ENCODE data around the gene B3GNT5.

B3GNT5 gene

GRCh38 chr3:183210862-183211341, 42.2 kb upstream of the B3GNT5 start:
- H3K36me3 Mint-ChIP-seq (ENCODE audit: low read depth) = no peaks in the 10 kb centered on the region
- no peaks in the 10 kb centered on the region for H3K9me3 Mint-ChIP-seq
- H3K4me1 Mint-ChIP-seq = peaks cover 23% of the 10 kb centered on the region
- no peak for TF ChIP-seq CTCF (IDR thresholded peaks at IDR 0.05)
- no peak overlapping the region for H3K27ac Mint-ChIP-seq
- DNase-seq = no peak
- H3K27me3 Mint-ChIP-seq (ENCODE audit: low read depth, poor library complexity) = peaks cover 9% of the 10 kb centered on the region
- no peak overlapping the region for H3K4me3 Mint-ChIP-seq

- no peak for TF ChIP-seq CTCF (IDR thresholded peaks at IDR 0.05)
- Mint-ChIP-seq H3K36me3 (ENCODE audit: low read depth) (no peaks in the 10 kb centered on the region), H3K4me3 (no peak overlapping the region), H3K27me3 (ENCODE audit: low read depth, poor library complexity) (peaks cover 9% of the 10 kb centered on the region), H3K9me3 (no peaks in the 10 kb centered on the region), H3K4me1 (peaks cover 23% of the 10 kb centered on the region), H3K27ac (no peak overlapping the region)
- no peak for DNase-seq
Observed at GRCh38 chr3:183211352-183211751, 41.7 kb upstream of the B3GNT5 start.

GRCh38 chr3:183212096-183212495, 41.0 kb upstream of the B3GNT5 start:
- Mint-ChIP-seq H3K27ac (no peak overlapping the region), H3K4me3 (no peak overlapping the region), H3K9me3 (no peaks in the 10 kb centered on the region), H3K27me3 (ENCODE audit: low read depth, poor library complexity) (peaks cover 8% of the 10 kb centered on the region), H3K36me3 (ENCODE audit: low read depth) (no peaks in the 10 kb centered on the region), H3K4me1 (peaks cover 23% of the 10 kb centered on the region)
- TF ChIP-seq CTCF (IDR thresholded peaks at IDR 0.05) = no peak
- no peak for DNase-seq

GRCh38 chr3:183212565-183212964, 40.5 kb upstream of the B3GNT5 start:
- H3K4me1 Mint-ChIP-seq = peaks cover 20% of the 10 kb centered on the region
- H3K27ac Mint-ChIP-seq = no peak overlapping the region
- no peak for TF ChIP-seq CTCF (IDR thresholded peaks at IDR 0.05)
- no peak overlapping the region for H3K4me3 Mint-ChIP-seq
- no peaks in the 10 kb centered on the region for H3K36me3 Mint-ChIP-seq (ENCODE audit: low read depth)
- DNase-seq = no peak
- H3K27me3 Mint-ChIP-seq (ENCODE audit: low read depth, poor library complexity) = peaks cover 6% of the 10 kb centered on the region
- no peaks in the 10 kb centered on the region for H3K9me3 Mint-ChIP-seq

GRCh38 chr3:183213415-183214276, 39.4 kb upstream of the B3GNT5 start:
- no peak for DNase-seq
- H3K4me1 Mint-ChIP-seq = peaks cover 21% of the 10 kb centered on the region
- H3K4me3 Mint-ChIP-seq = no peak overlapping the region
- H3K9me3 Mint-ChIP-seq = no peaks in the 10 kb centered on the region
- TF ChIP-seq CTCF (IDR thresholded peaks at IDR 0.05) = no peak
- no peak overlapping the region for H3K27ac Mint-ChIP-seq
- peaks cover 6% of the 10 kb centered on the region for H3K27me3 Mint-ChIP-seq (ENCODE audit: low read depth, poor library complexity)
- H3K36me3 Mint-ChIP-seq (ENCODE audit: low read depth) = no peaks in the 10 kb centered on the region

- no peak for DNase-seq
- no peaks in the 10 kb centered on the region for H3K36me3 Mint-ChIP-seq (ENCODE audit: low read depth)
- H3K27ac Mint-ChIP-seq = no peak overlapping the region
- peaks cover 23% of the 10 kb centered on the region for H3K4me1 Mint-ChIP-seq
- H3K27me3 Mint-ChIP-seq (ENCODE audit: low read depth, poor library complexity) = peaks cover 6% of the 10 kb centered on the region
- no peak overlapping the region for H3K4me3 Mint-ChIP-seq
- TF ChIP-seq CTCF (IDR thresholded peaks at IDR 0.05) = no peak
- H3K9me3 Mint-ChIP-seq = no peaks in the 10 kb centered on the region
Observed at GRCh38 chr3:183214277-183214612, 38.8 kb upstream of the B3GNT5 start.

Measured in nephron progenitor cell (in vitro differentiated cells).